Ammon's horn (tissue), 1 donor: ENCODE measurements around the gene PGAM5.
A peak's percentile ranks its signal among the peaks of the same experiment; 100 is the strongest.
"Not testable (repeated sequence)": the region's sequence is repeated elsewhere in the genome, so short reads cannot be mapped to it uniquely, and the experiment has no call there.

Experiments
- DNase-seq: peaks from one replicate; pipeline ENCODE4 v3.0.0-alpha.2; 2016; ENCODE audit warnings: low spot score

Gene PGAM5

GRCh38 chr12:132747896-132748295, 37.3 kb downstream of the PGAM5 start:
- DNase-seq = no peak

- no peak for DNase-seq
These were observed 37.7 kb downstream of the PGAM5 start for GRCh38 chr12:132748319-132748718.

- DNase-seq = not testable (repeated sequence)
These were observed 43.0 kb downstream of the PGAM5 start for GRCh38 chr12:132753670-132754069.

GRCh38 chr12:132754160-132754932, 43.7 kb downstream of the PGAM5 start:
- DNase-seq = no peak

- not testable (repeated sequence) for DNase-seq
These were observed 48.2 kb downstream of the PGAM5 start for GRCh38 chr12:132758825-132759224.

- no peak for DNase-seq
These were observed 48.7 kb downstream of the PGAM5 start for GRCh38 chr12:132759359-132759758.

GRCh38 chr12:132761032-132761920, 50.6 kb downstream of the PGAM5 start, which contains the start of gene ANKLE2:
ANKLE2 (minus strand) TSS chr12:132761832; CDS start chr12:132761798, 34 bp downstream.
- peak; percentile 44 for DNase-seq

- peak; percentile 85 for DNase-seq
These were observed 51.4 kb downstream of the PGAM5 start for GRCh38 chr12:132761921-132762583.

GRCh38 chr12:132764231-132764630, 53.6 kb downstream of the PGAM5 start:
- no peak for DNase-seq

- DNase-seq = no peak
These were observed 54.7 kb downstream of the PGAM5 start for GRCh38 chr12:132765361-132765760.

GRCh38 chr12:132766380-132767085, 55.9 kb downstream of the PGAM5 start:
- peak; percentile 61 for DNase-seq

- no peak for DNase-seq
These were observed 60.6 kb downstream of the PGAM5 start for GRCh38 chr12:132771126-132771838.
